ENCODE measurements around the gene CAMSAP2. TPM values are rescaled to one million over a fixed set of nuclear protein-coding genes. Genes with fewer than 3 reads are reported as not detected.

Gene CAMSAP2
- total and polyA plus RNA-seq, 2 of the 4 experiments (the other 2 are of a cell fraction): 8.3 to 29.4 TPM

DNA sequence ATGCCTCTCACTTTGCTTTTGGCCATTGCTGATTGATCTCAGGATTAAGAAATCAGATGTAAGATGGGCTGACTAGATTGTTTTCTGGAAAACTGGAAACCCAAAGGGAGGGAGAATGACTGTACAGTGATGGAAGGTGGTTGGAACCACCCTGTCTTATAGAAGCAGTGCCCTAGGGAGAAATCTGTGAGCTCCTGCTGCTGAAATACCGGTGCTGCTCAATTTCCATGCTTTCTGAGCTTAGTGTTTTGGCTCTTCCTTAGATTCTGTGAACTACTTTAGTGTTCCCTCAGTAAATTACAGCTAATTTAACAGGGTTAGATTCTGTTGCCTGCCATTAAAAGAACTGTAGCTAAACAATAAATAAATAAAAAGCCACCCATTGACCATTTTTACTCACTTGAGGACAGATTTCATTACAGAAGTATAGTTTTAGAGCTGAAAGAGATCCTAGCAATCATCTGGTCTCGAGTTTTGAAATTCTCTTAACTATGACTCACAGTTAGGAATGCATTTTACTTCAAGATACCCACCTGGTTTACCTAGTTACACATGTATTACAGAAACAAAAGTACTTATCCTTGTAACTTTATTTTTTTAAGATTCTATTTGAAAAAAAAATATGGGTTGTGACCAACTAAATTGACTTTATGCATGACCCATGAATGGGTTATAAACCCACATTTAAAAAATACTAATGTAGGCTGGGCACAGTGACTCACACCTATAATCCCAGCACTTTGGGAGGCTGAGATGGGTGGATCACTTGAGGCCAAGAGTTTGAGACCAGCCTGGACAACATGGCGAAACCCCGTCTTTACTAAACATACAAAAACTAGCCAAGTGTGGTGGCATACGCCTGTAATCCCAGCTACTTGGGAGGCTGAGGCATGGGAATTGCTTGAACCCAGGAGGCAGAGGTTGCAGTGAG is 33.2 kb downstream of the CAMSAP2 start:
- 100% methylated on average over 1 of the region's 5 CpGs; no CpG with 5 or more reads in 1 of the 2 experiments for WGBS, 2 experiments (ENCODE audit: extremely low coverage in 2 of 2, insufficient read length in 1 of 2)
- no TSS peak for BruUV-seq (replicated peaks)
- H3K56ac ChIP-seq (ENCODE audit: extremely low read depth, insufficient read depth, low read length): no peak overlapping the region

More for the DNA sequence above, 33.2 kb downstream of the CAMSAP2 start:
- peaks cover 9% of the 10 kb centered on the region for H3K4me1 ChIP-seq (ENCODE audit: control insufficient read depth, insufficient read depth, low read length)
- no peak overlapping the region for H2BK5ac ChIP-seq (ENCODE audit: low read depth, low read length, poor library complexity, severe bottlenecking)
- intact Hi-C loops (cut with micrococcal nuclease): no loop called here
- H4K5ac ChIP-seq (ENCODE audit: low read depth, low read length): no peak overlapping the region
- H3K9ac ChIP-seq (ENCODE audit: low read depth, low read length): no peak overlapping the region
- peaks cover 17 to 56% of the 10 kb centered on the region in 2 experiments for H3K79me1 ChIP-seq (ENCODE audit: low read depth in 1 of 2, low read length in 2 of 2)
- no peak overlapping the region for H3K27ac ChIP-seq (ENCODE audit: insufficient read depth, low read length)
- H3K4me3 ChIP-seq (ENCODE audit: insufficient read depth, low read depth, low read length): no peak overlapping the region
- H3K9me3 ChIP-seq (ENCODE audit: control insufficient read depth, insufficient read depth, low read length): no peaks in the 10 kb centered on the region
- H2AFZ ChIP-seq (replicated peaks; ENCODE audit: low read length, poor library complexity): no peak overlapping the region
- ChIA-PET CTCF (no interaction called here), POLR2A (ENCODE audit: unreplicated experiment) (interaction anchor here (0.6 to 0.7 kb wide), 2 partner anchors 16 to 102 kb away, joined by 3 read pairs; partner anchors contain the start of gene DDX59)
- H3K27me3 ChIP-seq (ENCODE audit: control insufficient read depth, insufficient read depth, low read length): no peaks in the 10 kb centered on the region
- H3K9me1 ChIP-seq (ENCODE audit: insufficient read depth, low read length): peaks cover 11% of the 10 kb centered on the region
- no peak overlapping the region for H3K4ac ChIP-seq (ENCODE audit: low read depth, low read length)
- in situ Hi-C loops (cut with MboI; ENCODE audit: low sequenced_read_pairs): no loop called here
- dilution Hi-C loops (cut with HindIII; ENCODE audit: low sequenced_read_pairs, unreplicated experiment): no loop called here
- H3K36me3 ChIP-seq (ENCODE audit: control insufficient read depth, insufficient read depth, low read length): peaks cover 14% of the 10 kb centered on the region
- no peak overlapping the region for H2AK5ac ChIP-seq (ENCODE audit: low read depth, low read length)
- ATAC-seq (ENCODE audit: low read depth): no peak
- H4K8ac ChIP-seq (ENCODE audit: low read depth in 2 of 2, low read length in 2 of 2): no peak overlapping the region
- peaks cover 24% of the 10 kb centered on the region for H4K20me1 ChIP-seq (ENCODE audit: insufficient read depth, low read length)
- TF ChIP-seq USF2 (IDR thresholded peaks at IDR 0.05; ENCODE audit: low read depth, low read length): no peak
- no peak for TF ChIP-seq RAD21 (IDR thresholded peaks at IDR 0.05; ENCODE audit: low read length)
- TF ChIP-seq RFX5 (IDR thresholded peaks at IDR 0.05; ENCODE audit: low read depth, low read length): no peak
- no peak for TF ChIP-seq POLR2A (IDR thresholded peaks at IDR 0.05; ENCODE audit: low read depth, low read length)
- TF ChIP-seq SMC3 (IDR thresholded peaks at IDR 0.05; ENCODE audit: low read depth, low read length): no peak
- TF ChIP-seq NFE2L2 (IDR thresholded peaks at IDR 0.05; ENCODE audit: low read depth, low read length): no peak
- TF ChIP-seq, protein P1, sequence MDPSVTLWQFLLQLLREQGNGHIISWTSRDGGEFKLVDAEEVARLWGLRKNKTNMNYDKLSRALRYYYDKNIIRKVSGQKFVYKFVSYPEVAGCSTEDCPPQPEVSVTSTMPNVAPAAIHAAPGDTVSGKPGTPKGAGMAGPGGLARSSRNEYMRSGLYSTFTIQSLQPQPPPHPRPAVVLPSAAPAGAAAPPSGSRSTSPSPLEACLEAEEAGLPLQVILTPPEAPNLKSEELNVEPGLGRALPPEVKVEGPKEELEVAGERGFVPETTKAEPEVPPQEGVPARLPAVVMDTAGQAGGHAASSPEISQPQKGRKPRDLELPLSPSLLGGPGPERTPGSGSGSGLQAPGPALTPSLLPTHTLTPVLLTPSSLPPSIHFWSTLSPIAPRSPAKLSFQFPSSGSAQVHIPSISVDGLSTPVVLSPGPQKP (IDR thresholded peaks at IDR 0.05; ENCODE audit: borderline replicate concordance, low read depth, low read length): no peak
- TF ChIP-seq FOS (IDR thresholded peaks at IDR 0.05; ENCODE audit: low read depth, low read length): no peak
- no peak for TF ChIP-seq BHLHE40 (IDR thresholded peaks at IDR 0.05; ENCODE audit: low read depth, low read length)
- TF ChIP-seq CEBPB (IDR thresholded peaks at IDR 0.05; ENCODE audit: low read depth, low read length): no peak
- no peak for TF ChIP-seq MAFK (IDR thresholded peaks at IDR 0.05; ENCODE audit: low read depth, low read length)
- H2AK9ac ChIP-seq (replicated peaks; ENCODE audit: low read depth, low read length, poor library complexity): no peak overlapping the region
- H3K4me2 ChIP-seq (ENCODE audit: low read depth, low read length): no peak overlapping the region
- no peak overlapping the region for H3K14ac ChIP-seq (replicated peaks; ENCODE audit: low read depth, low read length)
- H2BK15ac ChIP-seq (ENCODE audit: low read depth, low read length): no peak overlapping the region
- no peak overlapping the region for H3K23ac ChIP-seq (ENCODE audit: low read depth, low read length)
- H3K18ac ChIP-seq (ENCODE audit: low read depth, low read length): no peak overlapping the region
- H2BK120ac ChIP-seq (ENCODE audit: low read depth, low read length): no peak overlapping the region
- DNase-seq: no peak
- H2BK20ac ChIP-seq (ENCODE audit: low read depth, low read length): no peak overlapping the region
- H4K91ac ChIP-seq (ENCODE audit: insufficient read depth, low read depth, low read length): no peak overlapping the region

Data from IMR-90 (cell line).